IPS-18c (cell line): ENCODE results near the gene SEPTIN6.
"Not testable (repeated sequence)": the region's sequence is repeated elsewhere in the genome, so short reads cannot be mapped to it uniquely, and the experiment has no call there.

Experiments used
- H3K4me3 ChIP-seq: 2 replicates; pipeline ENCODE4 v1.7.0; 2013; ENCODE audit warnings: low read depth, mild to moderate bottlenecking, low read length, moderate library complexity; ENCODE audit not compliant: insufficient read depth
- H3K9me3 ChIP-seq: one replicate; pipeline ENCODE4 v1.6.1; 2013; ENCODE audit warnings: mild to moderate bottlenecking, low read length, moderate library complexity; ENCODE audit not compliant: control insufficient read depth, insufficient read depth

SEPTIN6 gene

DNA sequence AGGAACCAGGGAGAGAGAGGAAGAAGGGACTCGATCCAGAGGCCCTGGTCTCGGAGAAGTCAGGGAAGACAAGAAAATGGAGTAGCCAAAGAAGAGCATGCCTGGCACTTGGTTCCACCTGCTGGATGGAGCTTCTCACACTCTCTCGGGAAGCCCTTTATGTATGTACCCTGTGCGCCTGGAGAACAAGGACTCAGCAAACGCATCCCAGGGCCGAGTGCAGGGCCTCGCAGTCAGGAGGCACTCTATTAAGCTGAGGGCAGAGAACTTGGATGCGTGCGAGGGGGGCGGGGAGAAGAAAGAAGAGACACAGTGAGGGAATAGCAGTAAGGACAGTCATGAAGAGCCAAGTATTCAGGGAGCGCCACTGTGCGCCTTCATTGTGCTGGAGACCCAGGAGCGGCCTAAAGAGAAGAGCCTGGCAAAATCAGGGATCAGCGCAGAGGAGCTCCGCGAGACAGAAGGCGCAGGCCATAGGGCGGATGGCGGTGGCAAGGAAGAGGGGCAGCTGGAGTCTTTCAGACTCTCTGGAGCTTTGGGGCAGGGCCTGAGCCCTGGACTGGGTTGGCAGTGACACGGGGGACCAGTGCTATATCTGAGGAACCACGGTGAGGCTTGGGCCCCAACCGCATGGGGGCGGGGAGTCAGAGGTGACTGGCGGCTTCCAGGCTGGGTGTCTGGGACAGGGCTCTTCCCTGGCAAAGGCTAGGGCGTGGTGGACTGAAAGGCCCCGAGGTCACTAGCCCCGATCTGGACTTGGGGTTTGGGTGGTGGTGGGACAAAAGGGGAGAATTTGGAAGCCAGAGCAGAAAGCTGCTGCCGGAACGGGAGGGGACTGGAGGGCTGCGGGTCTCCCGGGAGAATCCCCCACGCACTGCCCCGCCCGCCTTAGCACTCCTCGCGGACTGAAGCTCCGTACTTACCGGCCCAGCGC lies 1.9 kb upstream of the SEPTIN6 start:
- peaks cover 6% of the 10 kb centered on the region for H3K9me3 ChIP-seq
- H3K4me3 ChIP-seq = peak overlapping the region; percentile 63; the same call in 1 of the 2 replicates

DNA sequence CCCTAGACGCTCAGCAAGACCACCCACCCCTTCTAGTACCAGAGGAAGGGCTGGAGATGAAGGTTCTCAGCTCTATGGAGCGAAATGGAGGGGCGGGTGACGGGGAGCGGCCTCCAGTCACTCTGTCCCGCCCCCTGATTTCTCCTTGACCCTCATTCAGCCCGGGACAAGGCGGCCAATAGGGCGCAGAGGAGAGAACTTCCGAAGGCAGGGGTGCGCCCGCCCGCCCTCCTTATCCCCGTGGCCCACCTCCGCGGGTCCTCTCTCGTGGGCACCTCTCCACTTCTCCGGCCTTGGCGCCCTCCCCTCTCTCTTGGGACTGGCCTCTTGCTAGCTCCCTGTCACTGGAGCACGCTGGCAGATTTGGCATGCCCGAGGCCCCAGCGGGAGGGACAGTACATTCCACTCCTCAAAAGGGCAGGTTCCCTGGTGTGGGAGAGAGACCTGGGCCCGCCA lies 1.1 kb upstream of the SEPTIN6 start:
- peaks cover 6% of the 10 kb centered on the region for H3K9me3 ChIP-seq
- peak overlapping the region; percentile 63 for H3K4me3 ChIP-seq

DNA sequence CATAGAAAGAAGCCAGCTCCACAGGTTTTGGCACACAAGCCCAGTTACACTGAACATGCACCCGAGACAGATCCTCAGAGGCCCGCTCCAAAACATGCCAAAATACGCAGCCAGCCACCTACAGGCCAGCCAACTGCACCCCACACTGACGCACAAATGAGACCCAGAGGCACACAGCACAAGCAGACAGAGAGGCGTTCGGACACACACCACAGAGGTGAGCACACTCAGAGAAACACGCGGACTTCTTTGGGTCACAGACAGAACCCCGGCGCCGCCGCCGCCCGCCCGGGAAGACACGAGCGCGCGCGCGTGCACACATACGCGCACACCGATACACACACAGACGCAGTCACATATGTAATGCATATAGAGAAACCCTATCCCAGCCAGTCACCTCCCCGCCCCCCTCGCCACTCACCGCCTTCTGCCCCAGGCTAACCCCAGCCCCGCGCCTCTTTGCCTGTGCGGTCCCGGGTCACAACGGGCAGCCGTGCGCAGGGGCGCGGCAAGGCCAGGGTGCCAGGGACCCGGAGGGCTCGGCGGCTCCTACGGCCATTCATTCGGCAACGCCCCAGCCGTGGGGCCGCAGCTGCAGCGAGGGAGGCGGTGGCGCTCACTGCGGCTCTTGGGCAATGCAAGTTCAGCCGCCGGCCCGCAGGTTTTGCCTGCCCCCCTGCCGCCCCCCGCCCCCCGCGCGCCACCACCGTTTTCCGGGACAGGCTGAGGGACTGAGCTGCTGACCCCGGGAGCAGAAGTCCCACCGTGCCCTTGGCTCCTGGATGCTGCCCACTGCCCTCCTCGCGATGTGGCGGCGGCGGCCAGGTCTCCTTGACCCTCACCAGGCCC lies 553 bp downstream of the SEPTIN6 start:
- H3K4me3 ChIP-seq = peak overlapping the region; percentile 63
- peaks cover 6% of the 10 kb centered on the region for H3K9me3 ChIP-seq

DNA sequence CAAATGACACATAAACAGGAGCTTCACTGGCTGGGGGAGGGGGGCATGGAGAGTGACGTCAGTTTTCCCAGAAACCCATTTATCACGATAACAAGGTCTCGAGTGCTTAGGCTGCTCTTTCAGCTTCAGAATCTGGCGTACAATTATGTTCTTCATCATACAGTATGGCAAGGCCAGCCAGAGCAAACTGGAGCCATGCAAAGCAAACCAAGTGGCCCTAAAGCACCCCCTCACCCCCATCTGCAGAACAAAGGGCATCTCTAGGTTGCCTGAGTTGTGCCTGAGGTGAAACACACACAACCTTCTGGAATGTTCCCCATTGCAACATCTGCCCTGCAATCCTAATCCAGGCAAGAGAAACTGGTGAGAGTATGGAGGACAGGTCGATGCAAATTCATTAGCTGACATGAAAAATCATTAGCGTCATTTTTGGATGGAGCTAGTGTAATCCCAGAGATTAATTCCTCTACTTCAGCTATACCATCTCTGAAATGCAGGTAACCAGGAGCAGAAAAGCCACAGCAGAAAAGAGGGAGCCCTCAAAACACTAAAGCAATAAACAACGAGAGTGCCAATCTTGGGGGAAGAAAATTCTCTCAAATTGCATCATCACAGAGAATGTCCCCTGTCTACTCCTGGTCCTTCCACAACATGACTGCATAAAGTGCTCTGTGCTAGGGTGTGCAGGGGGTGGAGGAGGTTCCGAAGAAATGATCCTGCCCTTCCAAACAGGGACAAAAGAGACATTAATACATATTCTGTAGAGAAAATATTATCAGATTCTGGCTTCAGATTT lies 1.8 kb downstream of the SEPTIN6 start:
- H3K4me3 ChIP-seq = no peak overlapping the region; the same call in 1 of the 2 replicates

DNA sequence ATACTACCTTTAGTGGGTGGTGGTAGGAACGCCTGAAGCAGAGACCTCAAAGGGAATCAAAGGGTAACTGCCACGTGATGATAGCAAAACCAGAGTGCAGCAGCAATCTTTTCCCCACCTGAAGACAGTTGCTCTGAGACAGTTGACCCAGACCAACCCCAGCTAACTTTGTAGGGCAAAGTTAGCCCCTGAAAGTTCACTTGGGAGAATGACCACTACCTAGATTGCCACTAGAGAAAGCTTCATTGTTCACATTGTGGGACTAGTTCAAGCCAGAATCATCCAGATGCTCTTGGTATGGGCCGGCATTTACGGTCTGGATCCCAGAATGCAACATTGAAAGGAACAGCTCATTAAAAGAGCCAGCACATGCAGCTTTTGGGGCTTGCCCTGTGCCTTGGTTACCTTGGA lies 4.1 kb downstream of the SEPTIN6 start:
- H3K4me3 ChIP-seq = no peak overlapping the region
- peaks cover 6% of the 10 kb centered on the region for H3K9me3 ChIP-seq

More for the DNA sequence above, 1.8 kb downstream of the SEPTIN6 start:
- peaks cover 6% of the 10 kb centered on the region for H3K9me3 ChIP-seq

DNA sequence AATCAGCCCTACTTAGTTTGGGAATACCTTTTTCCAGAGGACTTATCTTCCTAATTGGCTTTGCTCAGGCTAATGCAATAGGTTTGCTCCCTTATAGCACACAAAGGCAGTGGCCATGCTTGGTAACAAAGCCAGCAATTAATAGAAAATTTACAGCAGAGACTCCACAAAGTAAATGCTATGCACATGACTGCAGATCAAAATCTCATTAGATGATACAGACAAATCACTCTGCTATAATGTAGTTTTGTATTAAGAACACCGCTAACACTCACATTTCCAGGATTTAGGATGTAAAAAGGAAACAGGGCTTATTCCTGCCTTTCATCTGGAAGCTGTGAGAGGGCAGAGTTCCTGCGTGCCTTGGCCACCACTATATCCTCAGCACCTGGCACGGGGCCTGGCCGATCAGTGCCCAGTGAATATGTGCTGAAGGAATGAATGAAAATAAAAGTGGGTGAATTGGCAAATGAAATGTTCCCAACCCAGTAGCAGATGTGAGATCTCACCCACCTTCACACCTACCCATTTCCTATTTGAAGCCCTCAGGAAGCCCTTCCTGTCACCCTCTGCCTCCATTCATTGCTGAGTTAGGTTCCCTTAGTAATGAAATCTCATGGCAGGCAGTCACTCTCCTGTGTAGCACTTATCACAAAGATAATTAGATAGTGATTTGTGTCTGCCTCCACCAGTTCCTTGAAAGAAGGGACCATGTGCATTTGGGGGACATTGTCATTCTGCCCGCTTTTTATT lies 5.1 kb downstream of the SEPTIN6 start:
- no peak overlapping the region for H3K4me3 ChIP-seq
- peaks cover 3% of the 10 kb centered on the region for H3K9me3 ChIP-seq

DNA sequence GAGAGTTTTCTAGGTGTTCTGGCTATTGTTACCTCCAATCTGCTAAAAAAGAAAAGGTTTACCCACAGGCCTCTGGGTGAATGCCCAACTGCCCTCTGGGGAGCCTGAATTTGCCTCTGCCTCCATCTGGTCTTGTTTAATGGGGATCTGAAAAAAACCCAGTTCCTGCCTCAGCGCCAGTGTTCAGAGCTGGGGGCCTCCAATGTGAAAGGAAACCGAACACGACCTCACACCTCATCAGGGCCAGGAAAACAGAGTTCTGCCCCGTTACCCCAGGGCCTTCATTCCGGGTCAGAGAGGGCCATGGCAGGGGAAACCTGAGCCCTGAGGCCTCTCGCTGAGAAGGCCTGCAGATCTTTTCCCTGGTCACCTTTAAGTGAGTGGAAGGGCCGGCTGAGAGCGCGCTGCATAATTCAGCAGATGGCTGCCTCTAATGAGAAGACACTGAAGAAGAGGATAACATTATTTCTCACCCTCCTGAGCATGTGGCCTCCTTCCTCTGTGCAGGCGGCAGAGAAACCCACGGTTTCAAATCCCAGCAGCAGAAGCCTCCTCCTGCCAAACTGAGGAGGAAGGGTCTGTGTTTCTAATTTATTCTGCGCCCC lies 6.8 kb downstream of the SEPTIN6 start:
- Histone ChIP-seq H3K4me3 (no peak overlapping the region), H3K9me3 (peaks cover 4% of the 10 kb centered on the region)

DNA sequence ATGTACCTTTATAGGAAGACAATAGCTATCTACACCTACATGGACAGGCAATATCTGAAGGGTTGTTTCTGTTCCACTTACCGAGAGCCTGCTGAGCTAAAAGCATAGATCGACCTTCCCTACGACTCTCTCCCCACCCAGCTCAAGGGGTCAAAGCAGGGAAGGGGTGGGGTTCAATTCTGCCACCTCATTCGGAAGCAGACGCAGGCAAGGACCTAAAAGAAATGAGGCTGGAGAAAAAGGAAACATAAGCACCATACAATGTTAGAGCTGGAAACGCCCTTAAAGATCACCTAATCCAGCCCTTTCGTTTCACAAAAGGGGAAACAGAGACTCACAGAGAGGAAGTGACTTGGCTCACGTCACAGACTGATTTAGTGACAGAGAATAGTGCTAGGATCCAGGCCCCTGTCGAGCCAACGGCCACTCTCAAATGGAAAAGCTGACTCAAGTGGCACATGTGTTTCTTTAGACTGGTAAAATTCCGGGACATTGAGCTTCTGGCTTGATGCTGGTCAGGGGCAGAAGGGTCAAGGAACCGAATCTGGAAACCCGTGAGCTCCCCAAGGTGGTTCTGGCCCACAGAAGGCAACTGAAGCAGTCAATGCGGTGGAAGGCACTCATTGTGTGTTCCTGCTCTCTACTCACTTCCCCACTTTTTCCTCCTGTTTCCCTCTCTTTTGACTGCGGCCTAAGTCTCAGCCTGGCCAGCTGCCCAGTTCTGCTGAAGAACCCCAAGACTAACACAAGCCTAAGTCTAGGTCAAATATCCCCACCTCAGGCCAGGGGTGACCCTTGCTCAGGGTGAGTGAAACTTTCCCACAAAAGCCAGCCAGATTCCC lies 7.5 kb downstream of the SEPTIN6 start:
- Histone ChIP-seq H3K9me3 (peaks cover 4% of the 10 kb centered on the region), H3K4me3 (no peak overlapping the region)

DNA sequence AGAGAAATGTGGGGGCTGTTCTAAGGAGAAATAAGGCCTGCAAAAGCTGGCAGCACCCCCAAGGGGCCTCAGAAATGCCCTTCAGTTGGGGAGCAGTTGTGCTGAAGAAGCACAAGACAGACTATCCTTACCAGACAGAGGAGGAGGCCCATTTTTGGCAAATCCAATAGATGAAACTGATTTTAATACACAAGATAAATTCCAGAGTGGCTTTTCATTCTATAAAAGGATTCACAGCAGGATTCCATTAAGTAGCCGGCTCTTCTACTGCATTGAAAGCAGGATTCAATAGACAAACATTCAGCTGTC lies 8.1 kb downstream of the SEPTIN6 start:
- H3K9me3 ChIP-seq = peaks cover 4% of the 10 kb centered on the region
- no peak overlapping the region for H3K4me3 ChIP-seq

DNA sequence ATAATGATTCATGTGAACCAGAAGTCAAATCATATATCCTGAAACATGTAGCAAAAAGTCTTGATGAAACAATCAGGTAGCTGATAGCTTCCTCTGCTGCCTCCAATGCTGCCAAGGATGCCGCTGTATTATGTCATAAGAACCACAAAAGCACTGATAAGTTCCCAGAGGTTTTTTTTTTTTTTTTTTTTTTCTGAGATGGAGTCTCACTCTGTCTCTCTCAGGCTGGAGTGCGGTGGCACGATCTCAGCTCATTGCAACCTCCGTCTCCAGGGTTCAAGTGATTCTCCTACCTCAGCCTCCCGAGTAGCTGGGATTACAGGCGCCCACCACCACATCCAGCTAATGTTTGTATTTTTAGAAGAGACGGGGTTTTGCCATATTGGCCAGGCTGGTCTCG lies 8.7 kb downstream of the SEPTIN6 start:
- not testable (repeated sequence) for H3K4me3 ChIP-seq, H3K9me3 ChIP-seq

DNA sequence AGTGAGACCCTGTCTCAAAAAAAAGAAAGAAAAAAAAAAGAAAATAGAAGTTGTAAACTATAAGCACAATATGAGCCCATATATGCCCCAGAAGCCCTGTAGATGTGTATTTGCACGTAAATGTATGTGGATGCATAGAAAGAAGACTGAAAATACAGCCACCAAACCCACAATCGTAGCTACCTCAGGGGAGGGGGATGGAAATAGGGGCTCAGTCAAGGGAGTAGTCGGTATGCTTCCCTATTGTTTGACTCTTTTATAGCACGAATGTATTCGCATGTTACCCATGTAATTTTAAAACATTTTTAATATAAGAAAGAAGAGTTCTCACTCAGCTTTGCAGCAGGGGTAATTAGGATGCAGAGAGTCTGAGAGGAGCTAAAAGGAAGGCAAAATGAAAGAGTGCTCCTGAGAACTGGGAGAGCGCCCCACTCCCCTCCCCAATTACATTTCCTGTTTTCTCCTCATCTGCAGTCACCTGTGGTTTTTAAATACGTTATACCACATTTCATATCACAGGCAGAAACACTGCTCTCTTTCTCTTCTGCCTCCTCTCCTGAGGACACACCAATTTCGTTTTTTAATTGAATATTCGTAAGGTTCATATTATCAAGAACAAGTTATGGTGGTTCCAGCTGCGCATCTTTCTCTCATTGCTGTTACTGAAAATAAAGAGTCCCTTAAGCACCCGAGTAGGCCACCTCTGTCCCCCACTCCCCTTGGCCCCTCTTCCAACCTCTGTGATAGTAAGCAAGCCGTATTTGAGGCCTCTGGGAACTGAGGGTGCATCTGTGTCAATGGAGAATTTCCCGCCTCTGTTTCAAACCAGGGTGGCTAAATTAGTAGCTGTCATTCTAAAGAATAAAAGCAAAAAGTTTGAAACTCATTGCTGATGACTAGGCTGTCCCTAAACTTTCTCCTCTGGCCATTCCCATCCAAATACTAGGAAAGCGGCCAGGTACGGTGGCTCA lies 10.7 kb downstream of the SEPTIN6 start:
- Histone ChIP-seq H3K9me3 (peaks cover 4% of the 10 kb centered on the region), H3K4me3 (no peak overlapping the region)

DNA sequence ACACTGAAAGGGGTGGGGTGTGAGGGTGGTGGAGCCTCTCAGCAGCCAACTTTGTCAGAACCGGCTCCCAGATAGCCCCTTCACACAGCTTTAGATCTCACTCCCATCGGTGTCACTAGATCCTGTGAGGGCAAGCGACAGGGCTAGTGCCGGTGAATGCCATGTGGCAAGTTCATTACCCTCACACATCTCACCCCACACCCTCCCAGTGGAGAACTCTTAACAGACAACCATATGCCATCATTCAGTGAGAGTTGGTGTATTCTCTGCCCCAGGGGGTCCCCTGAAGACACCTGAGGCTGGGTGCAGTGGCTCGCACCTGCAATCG lies 15.3 kb downstream of the SEPTIN6 start:
- Histone ChIP-seq H3K9me3 (peaks cover 6% of the 10 kb centered on the region), H3K4me3 (no peak overlapping the region)

DNA sequence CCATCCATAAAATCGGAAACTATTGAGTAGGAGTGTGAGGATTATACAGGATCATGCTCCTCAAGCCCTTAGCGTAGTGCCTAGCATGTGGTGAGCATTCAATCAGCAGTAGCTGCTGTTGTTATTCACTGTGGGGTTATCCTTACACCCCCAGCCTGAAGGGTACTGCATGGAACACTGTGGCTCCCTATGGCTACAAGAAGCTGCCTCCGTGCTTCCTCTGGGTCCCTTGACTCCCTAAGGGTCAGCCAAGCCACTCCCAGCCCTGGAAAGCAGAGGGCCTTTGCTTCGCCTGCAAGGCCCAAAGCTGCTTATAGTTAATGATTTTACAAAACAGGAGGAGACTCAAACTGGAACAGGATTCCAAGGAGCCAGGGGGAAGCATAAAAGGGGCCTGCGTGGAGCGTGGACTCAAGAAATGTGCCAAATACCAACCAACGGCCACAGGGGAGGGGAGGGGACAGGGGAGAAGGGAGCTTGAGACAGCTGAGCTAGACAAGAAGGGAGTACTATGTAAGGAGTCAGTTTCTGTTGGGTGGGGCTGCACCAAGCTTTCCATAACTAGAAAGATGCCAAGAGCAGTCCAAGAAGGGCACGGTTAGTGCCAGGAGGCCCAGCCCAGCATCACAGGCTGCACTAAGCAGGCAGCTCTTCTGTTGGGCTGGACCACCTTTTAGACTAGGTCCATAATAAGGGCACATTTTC lies 15.9 kb downstream of the SEPTIN6 start:
- no peak overlapping the region for H3K4me3 ChIP-seq
- peaks cover 7% of the 10 kb centered on the region for H3K9me3 ChIP-seq

DNA sequence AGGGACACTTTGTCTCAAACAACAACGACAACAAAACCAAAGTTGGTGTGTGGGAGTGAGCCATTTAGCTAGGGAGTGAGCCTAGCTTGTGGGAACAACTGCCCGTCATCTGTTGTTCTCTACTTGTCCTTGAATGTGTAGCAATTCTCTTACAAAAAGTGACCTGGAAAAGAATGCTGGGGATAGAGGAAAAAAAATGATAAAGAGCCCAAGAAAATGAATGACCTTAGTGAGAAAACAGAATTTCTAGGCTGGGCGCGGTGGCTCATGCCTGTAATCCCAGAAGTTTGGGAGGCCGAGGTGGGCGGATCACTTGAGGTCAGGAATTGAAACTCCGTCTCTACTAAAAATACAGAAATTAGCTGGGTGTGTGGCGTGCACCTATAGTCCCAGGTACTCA lies 19.6 kb downstream of the SEPTIN6 start:
- Histone ChIP-seq H3K9me3 (peaks cover 7% of the 10 kb centered on the region), H3K4me3 (no peak overlapping the region)
